NT2/D1 (cell line): ENCODE measurements around the gene MEGF8.

Experiments
- DNase-seq: peaks from one replicate; pipeline ENCODE4 v3.0.0-alpha.2; 2011; ENCODE audit warnings: low read depth, low spot score
- H3K27me3 ChIP-seq: 2 replicates; pipeline ENCODE4 v1.6.0; 2011; ENCODE audit warnings: mild to moderate bottlenecking; ENCODE audit not compliant: insufficient read length, insufficient read depth
- H3K36me3 ChIP-seq: 2 replicates; pipeline ENCODE4 v1.6.1; 2011; ENCODE audit warnings: mild to moderate bottlenecking, low read length, mixed read lengths; ENCODE audit not compliant: insufficient read depth, insufficient read length
- H3K4me1 ChIP-seq: 2 replicates; pipeline ENCODE4 v1.5.1; 2011; ENCODE audit not compliant: insufficient read depth, insufficient read length
- H3K4me3 ChIP-seq: 2 replicates; pipeline ENCODE4 v1.5.1; 2011; ENCODE audit warnings: low read depth; ENCODE audit not compliant: insufficient read length
- H3K9ac ChIP-seq: 2 replicates; pipeline ENCODE4 v1.6.0; 2011; ENCODE audit warnings: low read depth; ENCODE audit not compliant: insufficient read length
- H3K9me3 ChIP-seq: 2 replicates; pipeline ENCODE4 v1.5.1; 2011; ENCODE audit warnings: mild to moderate bottlenecking, low read length; ENCODE audit not compliant: insufficient read depth
- SUZ12 ChIP-seq: IDR thresholded peaks from 2 replicates; pipeline ENCODE4 v1.6.1; 2011; ENCODE audit not compliant: insufficient read length, insufficient read depth; ENCODE audit errors: extremely low read depth
- YY1 ChIP-seq: IDR thresholded peaks from 2 replicates; pipeline ENCODE4 v1.6.1; 2011; ENCODE audit not compliant: insufficient read length, insufficient read depth
- ZNF274 ChIP-seq: IDR thresholded peaks from 2 replicates; pipeline ENCODE4 v1.6.1; 2011; ENCODE audit warnings: mild to moderate bottlenecking, low read depth, low read length

The MEGF8 gene

DNA sequence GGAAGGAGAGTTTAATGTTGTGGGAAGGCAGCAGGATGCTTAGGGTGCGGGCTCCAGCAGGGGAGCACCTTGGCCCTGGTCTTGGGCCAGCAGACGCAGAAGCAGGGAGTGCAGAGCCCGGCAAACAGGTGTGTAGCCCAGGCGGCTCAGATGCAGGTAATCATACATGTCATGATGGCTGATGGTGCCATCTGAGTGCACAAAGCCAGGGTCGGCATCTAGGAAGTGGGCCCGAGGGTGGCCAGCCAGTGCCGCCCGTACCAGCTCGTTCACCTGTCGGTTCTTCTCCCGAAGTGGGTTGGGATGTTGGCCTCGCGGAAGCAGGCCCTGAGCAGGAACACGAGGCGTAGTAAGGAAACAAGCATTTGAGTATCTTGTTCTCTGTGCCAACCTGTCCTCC lies 28.4 kb upstream of the MEGF8 start:
- H3K36me3 ChIP-seq, result peaks cover 60% of the 10 kb centered on the region
- no peak overlapping the region for H3K4me3 ChIP-seq
- DNase-seq, result no peak
- no peaks in the 10 kb centered on the region for H3K27me3 ChIP-seq
- H3K9me3 ChIP-seq, result no peaks in the 10 kb centered on the region
- peaks cover 2% of the 10 kb centered on the region for H3K4me1 ChIP-seq
- no peak overlapping the region for H3K9ac ChIP-seq
- TF ChIP-seq SUZ12 (no peak), ZNF274 (no peak), YY1 (no peak)

DNA sequence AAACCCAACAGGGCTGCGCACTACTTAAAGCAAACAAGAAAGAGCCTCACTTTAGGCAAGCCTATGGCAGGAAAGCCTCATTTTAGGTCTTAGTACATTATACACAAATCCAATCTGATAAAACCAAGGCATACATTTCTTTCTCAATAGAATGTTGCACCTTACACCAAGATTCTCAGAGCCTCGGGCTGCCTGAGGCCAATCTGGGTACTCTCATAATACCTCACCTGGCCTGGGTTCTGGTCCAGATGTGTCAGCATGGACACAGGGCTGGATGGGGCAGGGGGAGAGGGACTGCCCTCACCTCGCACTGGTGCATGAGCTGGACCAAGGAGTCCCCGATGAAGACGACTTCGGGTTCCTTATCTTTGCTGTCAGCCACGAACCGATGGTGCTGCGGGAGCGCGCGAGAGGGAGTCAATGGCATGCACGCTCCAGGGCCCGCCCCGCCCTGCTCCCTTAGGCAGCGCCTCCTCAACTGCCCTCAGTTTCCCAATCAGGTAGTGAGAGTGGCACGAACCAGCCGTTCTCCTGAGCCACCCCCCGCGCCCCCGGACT lies 23.7 kb upstream of the MEGF8 start, which contains the start of gene PRR19:
TSS of gene PRR19 (plus strand) at position 487 of the 558 bp plus-strand sequence. CDS start 7,453 bp downstream, outside the sequence.
- no peak for DNase-seq
- no peaks in the 10 kb centered on the region for H3K9me3 ChIP-seq
- no peaks in the 10 kb centered on the region for H3K27me3 ChIP-seq
- peak within 1 kb of the TSS; percentile 94 for H3K9ac ChIP-seq
- H3K4me1 ChIP-seq, result peaks cover 8% of the 10 kb centered on the region
- H3K36me3 ChIP-seq, result peaks cover 18% of the 10 kb centered on the region
- TF ChIP-seq YY1, result no peak
- TF ChIP-seq SUZ12, result no peak
- TF ChIP-seq ZNF274, result no peak
- peak within 1 kb of the TSS; percentile 89 for H3K4me3 ChIP-seq

GRCh38 chr19:42303101-42303464 lies 22.4 kb upstream of the MEGF8 start:
- Histone ChIP-seq H3K9ac (peak overlapping the region; percentile 22), H3K4me3 (no peak overlapping the region), H3K4me1 (peaks cover 8% of the 10 kb centered on the region), H3K36me3 (peaks cover 8% of the 10 kb centered on the region), H3K9me3 (no peaks in the 10 kb centered on the region), H3K27me3 (no peaks in the 10 kb centered on the region)
- no peak for DNase-seq
- TF ChIP-seq ZNF274 (no peak), YY1 (no peak), SUZ12 (no peak)

DNA sequence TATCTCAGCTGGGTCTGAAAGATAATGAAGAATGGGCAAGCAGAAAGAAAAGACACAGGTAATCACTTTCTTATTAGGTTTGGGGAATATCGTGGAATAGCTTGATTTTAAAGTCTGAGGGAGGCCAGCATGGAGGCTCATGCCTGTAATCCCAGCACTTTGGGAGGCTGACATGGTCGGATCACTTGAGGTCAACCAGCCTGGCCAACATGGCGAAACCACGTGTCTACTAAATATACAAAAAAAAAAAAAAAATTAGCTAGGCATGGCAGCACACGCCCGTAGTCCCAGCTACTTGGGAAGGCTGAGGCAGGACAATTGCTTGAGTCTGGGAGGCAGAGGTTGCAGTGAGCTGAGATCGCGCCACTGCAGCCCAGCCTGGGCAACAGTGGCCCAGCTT lies 21.6 kb upstream of the MEGF8 start:
- no peak for TF ChIP-seq SUZ12
- no peak for TF ChIP-seq ZNF274
- no peak for TF ChIP-seq YY1
- H3K27me3 ChIP-seq, result no peaks in the 10 kb centered on the region
- H3K9me3 ChIP-seq, result no peaks in the 10 kb centered on the region
- peaks cover 8% of the 10 kb centered on the region for H3K4me1 ChIP-seq
- H3K4me3 ChIP-seq, result no peak overlapping the region
- H3K36me3 ChIP-seq, result peaks cover 8% of the 10 kb centered on the region
- H3K9ac ChIP-seq, result no peak overlapping the region
- no peak for DNase-seq

GRCh38 chr19:42306646-42307045 lies 18.8 kb upstream of the MEGF8 start:
- Histone ChIP-seq H3K9ac (no peak overlapping the region), H3K36me3 (no peaks in the 10 kb centered on the region), H3K9me3 (no peaks in the 10 kb centered on the region), H3K4me1 (peaks cover 6% of the 10 kb centered on the region), H3K4me3 (no peak overlapping the region), H3K27me3 (no peaks in the 10 kb centered on the region)
- no peak for TF ChIP-seq SUZ12
- no peak for TF ChIP-seq YY1
- TF ChIP-seq ZNF274, result no peak
- no peak for DNase-seq

- Histone ChIP-seq H3K4me1 (no peaks in the 10 kb centered on the region), H3K36me3 (no peaks in the 10 kb centered on the region), H3K9ac (no peak overlapping the region), H3K9me3 (no peaks in the 10 kb centered on the region), H3K27me3 (peaks cover 18% of the 10 kb centered on the region), H3K4me3 (no peak overlapping the region)
- DNase-seq, result no peak
- TF ChIP-seq ZNF274 (no peak), SUZ12 (no peak), YY1 (no peak)
Measured at GRCh38 chr19:42309686-42310085, 15.7 kb upstream of the MEGF8 start.

- no peak overlapping the region for H3K4me3 ChIP-seq
- TF ChIP-seq SUZ12 (no peak), ZNF274 (no peak), YY1 (no peak)
Measured at GRCh38 chr19:42311657-42312056, 13.8 kb upstream of the MEGF8 start.

More at GRCh38 chr19:42311657-42312056, 13.8 kb upstream of the MEGF8 start:
- Histone ChIP-seq H3K36me3 (no peaks in the 10 kb centered on the region), H3K9ac (no peak overlapping the region), H3K27me3 (peaks cover 24% of the 10 kb centered on the region), H3K9me3 (no peaks in the 10 kb centered on the region), H3K4me1 (no peaks in the 10 kb centered on the region)
- no peak for DNase-seq
